Endothelial cell of umbilical vein (primary cell): Measurements from ENCODE around the gene ST6GALNAC6.

ENCODE experiments used
- CTCF ChIP-seq, 2 donors: IDR thresholded peaks; 1 replicate in 1 of 2; 2 replicates in 1 of 2; pipeline ENCODE4 v1.5.1; 2011; ENCODE audit warnings: low read length in 2 of 2, mild to moderate bottlenecking in 2 of 2, moderate library complexity in 2 of 2, control low read depth in 1 of 2, inconsistent platforms in 1 of 2, low read depth in 1 of 2; ENCODE audit not compliant: insufficient read depth in 1 of 2; ENCODE audit errors: extremely low read depth in 1 of 2
- EZH2 ChIP-seq: IDR thresholded peaks from 2 replicates; pipeline ENCODE4 v1.6.1; 2012; ENCODE audit warnings: borderline replicate concordance, low read depth, mild to moderate bottlenecking, moderate library complexity, low read length, inconsistent platforms; ENCODE audit not compliant: severe bottlenecking
- POLR2A ChIP-seq: IDR thresholded peaks from 2 replicates; pipeline ENCODE4 v1.6.1; 2012; ENCODE audit warnings: low read depth, mild to moderate bottlenecking, control low read depth, low read length

- no peak for TF ChIP-seq EZH2
- no peak for TF ChIP-seq CTCF (IDR thresholded peaks at IDR 0.05; ENCODE audit: extremely low read depth in 1 of 2, insufficient read depth in 1 of 2, low read depth in 1 of 2, low read length in 2 of 2)
- TF ChIP-seq POLR2A: no peak
Observed at GRCh38 chr9:127943011-127943662, 43.7 kb upstream of the ST6GALNAC6 start.
